ENCODE results near the gene ERICH4. TPM values are rescaled to one million over a fixed set of nuclear protein-coding genes. Genes with fewer than 3 reads are reported as not detected.

ERICH4 gene
- total RNA-seq, 4 donors from 2014 or later: not detected

DNA sequence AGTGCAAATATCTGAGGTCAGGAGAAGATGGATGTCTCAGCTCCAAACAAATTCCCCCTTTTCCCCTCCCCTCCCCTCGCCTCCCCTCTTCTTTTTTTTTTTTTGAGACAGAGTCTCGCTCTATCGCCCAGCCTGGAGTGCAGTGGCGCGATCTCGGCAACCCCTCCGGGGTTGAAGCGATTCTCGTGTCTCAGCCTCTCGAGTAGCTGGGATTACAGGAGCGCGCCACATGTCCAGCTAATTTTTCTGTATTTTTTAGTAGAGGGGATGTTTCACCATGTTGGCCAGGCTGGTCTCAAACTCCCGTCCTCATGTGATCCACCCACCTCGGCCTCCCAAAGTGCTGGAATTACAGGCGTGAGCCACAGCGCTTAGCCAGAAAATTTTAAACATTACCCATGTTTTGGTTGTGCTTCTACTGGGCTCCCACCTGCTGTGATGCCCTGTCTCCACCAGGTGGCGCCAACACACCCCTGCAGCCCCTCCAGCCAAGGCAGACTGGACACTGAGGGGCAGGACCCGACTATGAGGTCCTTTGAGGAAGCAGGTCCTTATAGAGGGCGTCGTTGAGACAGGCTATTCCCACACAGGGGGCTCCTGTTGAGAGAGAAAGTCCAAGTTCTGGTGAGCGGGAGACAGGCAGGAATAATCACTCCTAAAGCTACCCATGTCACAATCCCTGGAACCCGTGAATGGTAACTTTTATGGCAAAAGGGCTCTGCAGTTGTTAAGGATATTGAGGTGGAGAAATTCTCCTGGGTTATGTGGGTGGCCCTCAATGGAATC, 6.3 kb downstream of the ERICH4 start:
- DNase-seq (peak; percentile 32 to 50), ATAC-seq (peak; percentile 66 to 90)
- Histone ChIP-seq H3K27me3 (no peaks in the 10 kb centered on the region), H3K4me3 (peak overlapping the region; percentile 28 to 45 (median 37)), H3K27ac (no peak overlapping the region), H3K4me1 (peaks cover 0 to 6% of the 10 kb centered on the region in 2 donors), H3K9me3 (no peaks in the 10 kb centered on the region), H3K36me3 (no peaks in the 10 kb centered on the region)
- intact Hi-C loops (cut with DNase I; ENCODE audit: low total_unique reads): loop anchor here (1.0 to 10.0 kb wide), 2 partner anchors 86 to 121 kb away; no protein-coding TSS in a partner anchor
- in situ Hi-C loops (cut with MboI; ENCODE audit: low sequenced_read_pairs in 4 of 4): loop anchor here in 1 of 4 donors (10.0 kb wide), 1 partner anchor 116 kb away; no protein-coding TSS in a partner anchor
- no peak for TF ChIP-seq POLR2A (IDR thresholded peaks at IDR 0.05)
- TF ChIP-seq, protein P1, sequence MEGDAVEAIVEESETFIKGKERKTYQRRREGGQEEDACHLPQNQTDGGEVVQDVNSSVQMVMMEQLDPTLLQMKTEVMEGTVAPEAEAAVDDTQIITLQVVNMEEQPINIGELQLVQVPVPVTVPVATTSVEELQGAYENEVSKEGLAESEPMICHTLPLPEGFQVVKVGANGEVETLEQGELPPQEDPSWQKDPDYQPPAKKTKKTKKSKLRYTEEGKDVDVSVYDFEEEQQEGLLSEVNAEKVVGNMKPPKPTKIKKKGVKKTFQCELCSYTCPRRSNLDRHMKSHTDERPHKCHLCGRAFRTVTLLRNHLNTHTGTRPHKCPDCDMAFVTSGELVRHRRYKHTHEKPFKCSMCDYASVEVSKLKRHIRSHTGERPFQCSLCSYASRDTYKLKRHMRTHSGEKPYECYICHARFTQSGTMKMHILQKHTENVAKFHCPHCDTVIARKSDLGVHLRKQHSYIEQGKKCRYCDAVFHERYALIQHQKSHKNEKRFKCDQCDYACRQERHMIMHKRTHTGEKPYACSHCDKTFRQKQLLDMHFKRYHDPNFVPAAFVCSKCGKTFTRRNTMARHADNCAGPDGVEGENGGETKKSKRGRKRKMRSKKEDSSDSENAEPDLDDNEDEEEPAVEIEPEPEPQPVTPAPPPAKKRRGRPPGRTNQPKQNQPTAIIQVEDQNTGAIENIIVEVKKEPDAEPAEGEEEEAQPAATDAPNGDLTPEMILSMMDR (IDR thresholded peaks at IDR 0.05 in 4 of 5, conservative IDR thresholded peaks at IDR 0.05 in 1 of 5): peak; percentile 86 to 98 (median 92)

DNA sequence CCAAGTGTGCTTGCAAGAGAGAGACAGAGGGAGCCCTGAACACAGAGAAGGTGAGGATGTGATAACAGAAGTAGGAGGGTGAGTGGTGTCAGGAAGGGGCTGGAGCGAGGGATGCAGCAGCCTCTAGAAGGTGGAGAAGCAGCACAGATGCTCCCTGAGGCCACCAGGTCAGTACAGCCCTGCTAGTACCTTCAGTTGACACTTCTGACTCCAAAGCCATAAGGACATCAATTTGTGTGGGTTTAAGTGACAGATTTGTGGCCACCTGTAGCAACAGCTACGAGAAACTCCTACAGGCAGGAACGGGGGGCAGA, 6.9 kb downstream of the ERICH4 start:
- intact Hi-C loops (cut with DNase I; ENCODE audit: low total_unique reads) (loop anchor here (1.0 to 10.0 kb wide), 2 partner anchors 85 to 120 kb away; no protein-coding TSS in a partner anchor), in situ Hi-C loops (cut with MboI; ENCODE audit: low sequenced_read_pairs in 4 of 4) (loop anchor here in 2 of 4 donors (5.0 to 10.0 kb wide), 2 partner anchors 115 to 122 kb away; no protein-coding TSS in a partner anchor)
- Histone ChIP-seq H3K4me3 (no peak overlapping the region), H3K9me3 (no peaks in the 10 kb centered on the region), H3K36me3 (no peaks in the 10 kb centered on the region), H3K27me3 (no peaks in the 10 kb centered on the region), H3K27ac (no peak overlapping the region), H3K4me1 (peaks cover 0 to 6% of the 10 kb centered on the region in 2 donors)
- no peak for TF ChIP-seq POLR2A (IDR thresholded peaks at IDR 0.05)
- TF ChIP-seq, protein P1 (IDR thresholded peaks at IDR 0.05 in 4 of 5, conservative IDR thresholded peaks at IDR 0.05 in 1 of 5): no peak
- DNase-seq (no peak), ATAC-seq (no peak)

DNA sequence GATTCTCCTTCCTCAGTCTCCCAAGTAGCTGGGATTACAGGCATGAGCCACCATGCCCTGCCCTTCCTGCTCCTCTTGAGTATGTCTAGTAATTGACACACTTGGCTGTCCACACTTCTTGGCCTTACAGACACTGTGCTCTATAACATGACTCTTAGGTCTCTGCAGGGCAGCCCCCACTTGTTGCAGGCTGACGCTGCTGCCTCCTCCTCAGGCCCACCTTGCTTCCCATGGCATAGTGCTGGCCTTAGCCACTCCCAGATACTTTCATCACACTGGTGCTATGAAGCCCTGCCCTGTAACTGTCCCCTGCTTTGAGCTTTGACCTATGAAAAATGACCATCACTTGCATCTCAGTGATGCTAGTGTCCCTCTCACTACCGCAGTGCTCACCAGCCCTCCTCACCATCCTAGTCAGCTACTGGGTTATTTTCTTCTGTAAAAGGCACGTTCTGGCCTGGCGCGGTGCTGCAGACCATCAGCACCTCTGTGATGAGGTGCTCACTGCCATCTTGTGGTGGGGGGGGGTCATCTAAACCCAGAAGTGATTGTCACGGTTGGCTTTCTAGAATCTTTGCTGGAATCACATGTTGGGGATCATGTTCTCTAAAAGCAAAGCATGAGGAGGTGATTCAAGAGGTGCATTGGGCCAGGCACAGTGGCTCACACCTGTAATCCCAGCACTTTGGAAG, 9.8 kb downstream of the ERICH4 start:
- in situ Hi-C loops (cut with MboI; ENCODE audit: low sequenced_read_pairs in 4 of 4) (loop anchor here in 1 of 4 donors (5.0 kb wide), 1 partner anchor 120 kb away; no protein-coding TSS in a partner anchor), intact Hi-C loops (cut with DNase I; ENCODE audit: low total_unique reads) (no loop called here)
- TF ChIP-seq, protein P1 (IDR thresholded peaks at IDR 0.05 in 4 of 5, conservative IDR thresholded peaks at IDR 0.05 in 1 of 5): no peak
- TF ChIP-seq POLR2A (IDR thresholded peaks at IDR 0.05): no peak
- ATAC-seq (no peak), DNase-seq (no peak)
- no peak overlapping the region for H3K27ac ChIP-seq
- H3K36me3 ChIP-seq: no peaks in the 10 kb centered on the region
- H3K9me3 ChIP-seq: no peaks in the 10 kb centered on the region
- peaks cover 3 to 6% of the 10 kb centered on the region in 2 donors for H3K4me1 ChIP-seq
- H3K4me3 ChIP-seq: no peak overlapping the region
- H3K27me3 ChIP-seq: no peaks in the 10 kb centered on the region

DNA sequence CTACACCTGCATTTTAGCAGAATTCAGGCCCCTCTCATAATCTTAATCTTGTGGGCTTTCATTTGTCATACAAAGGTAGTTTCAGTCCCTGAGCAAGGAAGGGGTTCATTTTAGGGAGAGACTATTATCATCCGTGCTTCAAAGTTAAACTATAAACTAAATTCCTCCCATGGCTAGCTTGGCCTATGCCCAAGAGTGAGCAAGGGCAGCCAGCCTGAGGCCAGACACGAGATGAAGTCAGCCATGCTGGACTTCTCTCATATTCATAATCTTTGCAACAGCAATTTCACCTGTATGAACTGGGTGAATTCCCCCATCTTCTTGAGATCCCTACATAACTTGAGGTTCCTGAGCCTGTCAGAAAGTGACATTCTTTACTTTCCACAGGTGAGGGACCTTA, 13.0 kb downstream of the ERICH4 start:
- DNase-seq: no peak
- ATAC-seq: no peak
- H3K9me3 ChIP-seq: no peaks in the 10 kb centered on the region
- intact Hi-C loops (cut with DNase I; ENCODE audit: low total_unique reads): no loop called here
- H3K4me1 ChIP-seq: peaks cover 0 to 3% of the 10 kb centered on the region in 2 donors
- peak overlapping the region in 2 of 4 donors; percentile 22 to 34 for H3K27ac ChIP-seq
- in situ Hi-C loops (cut with MboI; ENCODE audit: low sequenced_read_pairs in 4 of 4): no loop called here
- no peak for TF ChIP-seq POLR2A (IDR thresholded peaks at IDR 0.05)
- TF ChIP-seq, protein P1 (IDR thresholded peaks at IDR 0.05 in 4 of 5, conservative IDR thresholded peaks at IDR 0.05 in 1 of 5): no peak
- peak overlapping the region in 1 of 4 donors; percentile 6 for H3K4me3 ChIP-seq
- H3K36me3 ChIP-seq: no peaks in the 10 kb centered on the region
- peaks cover 0 to 6% (median 6%) of the 10 kb centered on the region in 3 donors for H3K27me3 ChIP-seq

All from gastrocnemius medialis (tissue), 4 donors.